H1 (cell line): ENCODE results near the gene AGER. TPM values are rescaled to one million over a fixed set of nuclear protein-coding genes. Genes with fewer than 3 reads are reported as not detected.

ENCODE experiments used
- CTCF ChIA-PET: fragments of 300-600 bp; sonication (Branson Sonifier 250); formaldehyde crosslinking; loops from one replicate; lab custom pipeline; 2021; ENCODE audit not compliant: partially characterized antibody; lab: Charles Lee
- POLR2A ChIA-PET: fragments of 300-600 bp; sonication (Branson Sonifier 250); formaldehyde crosslinking; loops from one replicate; lab custom pipeline; 2021; ENCODE audit warnings: inconsistent platforms; ENCODE audit not compliant: partially characterized antibody; lab: Charles Lee
- DNase-seq, 2 experiments: peaks; one replicate each; pipeline versions ENCODE4 v3.0.0 to v3.0.0-alpha.2; 2010 to 2022; ENCODE audit warnings: low spot score in 2 of 2, low read depth in 1 of 2, mixed read lengths in 1 of 2
- FAIRE-seq: peaks from 2 replicates; lab custom pipeline; 2011; peaks lifted over from hg19 to GRCh38; lab: Jason Lieb, UNC
- H2AFZ ChIP-seq: 2 replicates; pipeline ENCODE4 v1.8.1; 2012; ENCODE audit warnings: low read length, inconsistent platforms
- H2AK5ac ChIP-seq: 2 replicates; pipeline ENCODE4 v1.6.1; 2013; ENCODE audit warnings: low read depth, low read length
- H2BK120ac ChIP-seq: replicated peaks from 2 replicates; pipeline ENCODE3; 2013; ENCODE audit warnings: low read depth, low read length, inconsistent platforms
- H2BK12ac ChIP-seq: 2 replicates; pipeline ENCODE4 v1.6.1; 2013; ENCODE audit warnings: low read depth, low read length
- H2BK15ac ChIP-seq: 2 replicates; pipeline ENCODE4 v1.6.1; 2013; ENCODE audit warnings: low read length
- H2BK20ac ChIP-seq: 2 replicates; pipeline ENCODE4 v1.6.1; 2013; ENCODE audit warnings: low read length
- H2BK5ac ChIP-seq: 2 replicates; pipeline ENCODE4 v1.6.1; 2013; ENCODE audit warnings: low read depth, low read length
- H3K14ac ChIP-seq: 2 replicates; pipeline ENCODE4 v1.6.1; 2013; ENCODE audit warnings: inconsistent platforms; ENCODE audit not compliant: insufficient read length
- H3K18ac ChIP-seq: 2 replicates; pipeline ENCODE4 v1.6.1; 2013; ENCODE audit warnings: low read length; ENCODE audit errors: extremely low read depth
- H3K23ac ChIP-seq: 2 replicates; pipeline ENCODE4 v1.6.1; 2013; ENCODE audit warnings: inconsistent platforms; ENCODE audit not compliant: insufficient read length
- H3K23me2 ChIP-seq: 2 replicates; pipeline ENCODE4 v1.6.1; 2013; ENCODE audit warnings: low read depth, low read length
- H3K27ac ChIP-seq: 2 replicates; pipeline ENCODE4 v1.6.1; 2011; ENCODE audit warnings: low read depth, low read length, inconsistent platforms
- H3K27me3 ChIP-seq, 4 experiments: replicated peaks in 1 of 4; 1 replicate in 1 of 4; 2 replicates in 3 of 4; pipeline versions ENCODE4 v1.6.1 to v1.8.1; 2011 to 2013; ENCODE audit warnings: low read length in 3 of 4, mild to moderate bottlenecking in 3 of 4, inconsistent platforms in 2 of 4, mixed read lengths in 2 of 4, moderate library complexity in 1 of 4; ENCODE audit not compliant: control insufficient read depth in 3 of 4, insufficient read depth in 3 of 4; ENCODE audit errors: extremely low read depth in 1 of 4
- H3K36me3 ChIP-seq, 4 experiments: 2 replicates each; pipeline versions ENCODE4 v1.6.1 to v1.8.1; 2011 to 2013; ENCODE audit warnings: mild to moderate bottlenecking in 4 of 4, low read length in 3 of 4, moderate library complexity in 2 of 4, control low read depth in 1 of 4, inconsistent platforms in 1 of 4; ENCODE audit not compliant: insufficient read depth in 4 of 4, control insufficient read depth in 2 of 4
- H3K4ac ChIP-seq: replicated peaks from 2 replicates; pipeline ENCODE3; 2013; ENCODE audit warnings: low read length, low read depth, mixed read lengths, inconsistent platforms; ENCODE audit not compliant: insufficient read length
- H3K4me1 ChIP-seq, 4 experiments: replicated peaks in 1 of 4; 1 replicate in 1 of 4; 2 replicates in 3 of 4; pipeline versions ENCODE4 v1.6.1 to v1.8.1; 2011 to 2013; ENCODE audit warnings: low read length in 3 of 4, inconsistent platforms in 2 of 4, mixed read lengths in 1 of 4; ENCODE audit not compliant: insufficient read depth in 4 of 4, control insufficient read depth in 3 of 4
- H3K4me2 ChIP-seq, 2 experiments: 2 replicates each; pipeline versions ENCODE4 v1.6.1 to v1.8.1; 2011 to 2013; ENCODE audit warnings: low read depth in 2 of 2, low read length in 2 of 2, control low read depth in 1 of 2, inconsistent platforms in 1 of 2, mild to moderate bottlenecking in 1 of 2; ENCODE audit not compliant: insufficient read depth in 1 of 2
- H3K4me3 ChIP-seq, 4 experiments: fragments of 200-600, 300-600 bp in 1 of 4; sonication (generic), shearing (Covaris generic), sonication (Bioruptor Twin) in 1 of 4; 2 replicates each; pipeline versions ENCODE4 v1.5.1 to v1.8.1; 2011 to 2016; ENCODE audit warnings: low read length in 4 of 4, low read depth in 3 of 4, control low read depth in 2 of 4, inconsistent platforms in 2 of 4, mild to moderate bottlenecking in 2 of 4, mixed read lengths in 1 of 4, moderate library complexity in 1 of 4; ENCODE audit not compliant: insufficient read depth in 2 of 4; ENCODE audit errors: extremely low read depth in 1 of 4
- H3K56ac ChIP-seq: replicated peaks from 2 replicates; pipeline ENCODE3; 2013; ENCODE audit warnings: low read depth, mild to moderate bottlenecking, mixed read lengths, low read length, inconsistent platforms; ENCODE audit not compliant: insufficient read length
- H3K79me1 ChIP-seq: 2 replicates; pipeline ENCODE4 v1.6.1; 2013; ENCODE audit warnings: low read depth, low read length, control low read depth
- H3K79me2 ChIP-seq, 2 experiments: 2 replicates each; pipeline versions ENCODE4 v1.6.1 to v1.8.1; 2012 to 2013; ENCODE audit warnings: low read length in 2 of 2, mild to moderate bottlenecking in 2 of 2, inconsistent platforms in 1 of 2; ENCODE audit not compliant: insufficient read depth in 2 of 2, control insufficient read depth in 1 of 2
- H3K9ac ChIP-seq, 4 experiments: replicated peaks in 1 of 4; 1 replicate in 1 of 4; 2 replicates in 3 of 4; pipeline versions ENCODE4 v1.6.1 to v1.8.1; 2011 to 2013; ENCODE audit warnings: low read depth in 3 of 4, low read length in 3 of 4, control low read depth in 2 of 4, mild to moderate bottlenecking in 2 of 4, moderate library complexity in 2 of 4, inconsistent platforms in 1 of 4; ENCODE audit errors: extremely low read depth in 1 of 4
- H3K9me3 ChIP-seq, 2 experiments: 2 replicates each; pipeline versions ENCODE4 v1.6.1 to v1.8.1; 2012 to 2013; ENCODE audit warnings: mild to moderate bottlenecking in 2 of 2, moderate library complexity in 2 of 2, control low read depth in 1 of 2, inconsistent platforms in 1 of 2, low read depth in 1 of 2, low read length in 1 of 2, mixed read lengths in 1 of 2; ENCODE audit not compliant: insufficient read depth in 2 of 2
- H4K20me1 ChIP-seq, 2 experiments: replicated peaks in 1 of 2; 2 replicates each; pipeline versions ENCODE3 to v1.8.1; 2011 to 2013; ENCODE audit warnings: inconsistent platforms in 2 of 2, low read length in 2 of 2, mild to moderate bottlenecking in 1 of 2; ENCODE audit not compliant: insufficient read depth in 2 of 2, control insufficient read depth in 1 of 2
- H4K5ac ChIP-seq: 2 replicates; pipeline ENCODE4 v1.6.1; 2013; ENCODE audit warnings: low read length, low read depth, mixed read lengths, inconsistent platforms; ENCODE audit not compliant: insufficient read length
- H4K8ac ChIP-seq: 2 replicates; pipeline ENCODE4 v1.8.0; 2013; ENCODE audit warnings: mild to moderate bottlenecking, moderate library complexity, low read length, inconsistent platforms; ENCODE audit not compliant: insufficient read depth; ENCODE audit errors: extremely low read depth
- H4K91ac ChIP-seq: replicated peaks from 2 replicates; pipeline ENCODE3; 2013; ENCODE audit warnings: low read length, mixed read lengths, inconsistent platforms; ENCODE audit not compliant: insufficient read length
- POLR2A ChIP-seq, 2 experiments: IDR thresholded peaks; 1 replicate in 1 of 2; 2 replicates in 1 of 2; pipeline ENCODE4 v1.6.1; 2011; ENCODE audit warnings: low read depth in 2 of 2, low read length in 2 of 2, mild to moderate bottlenecking in 2 of 2; ENCODE audit errors: control extremely low read depth in 1 of 2
- SAP30 ChIP-seq: fragments of 300-600 bp; sonication (generic); IDR thresholded peaks from 2 replicates; pipeline ENCODE4 v1.7.1; 2012; ENCODE audit warnings: low read length, moderate library complexity, mild to moderate bottlenecking, inconsistent platforms; ENCODE audit not compliant: insufficient read depth, insufficient replicate concordance
- ZNF274 ChIP-seq: IDR thresholded peaks from 2 replicates; pipeline ENCODE4 v1.7.0; 2012; ENCODE audit warnings: low read length, borderline replicate concordance; ENCODE audit errors: extremely low read depth
- WGBS, 2 experiments: shearing (Covaris generic) in 1 of 2; methylation state at CpG; one replicate each; pipeline versions ENCODE4 v1.1.6 to v1.1.7; 2013 to 2015; ENCODE audit warnings: low lambda C conversion rate in 2 of 2, mixed read lengths in 2 of 2, inconsistent platforms in 1 of 2, low coverage in 1 of 2, missing lambda C conversion rate in 1 of 2; ENCODE audit not compliant: insufficient replicate concordance in 2 of 2, insufficient coverage in 1 of 2, insufficient read length in 1 of 2; ENCODE audit errors: extremely low coverage in 1 of 2, missing lambda C conversion rate in 1 of 2; 5-methylcytosine and 5-hydroxymethylcytosine counted together
- polyA plus RNA-seq, 7 experiments: library from polyadenylated mRNA; depleted of rRNA in 3 of 7; stranded (reverse) in 5 of 7; unstranded in 2 of 7; fragments of >200 nt in 5 of 7; fragments of 200-250 nt in 2 of 7; gene quantifications; 1 replicate in 5 of 7; 2 replicates in 1 of 7; 4 replicates in 1 of 7; pipeline versions ENCODE4 v1.2.1 to v1.2.3, GENCODE V29; 2011 to 2013; ENCODE audit warnings: missing spikeins in 2 of 7, mixed read lengths in 2 of 7
- total RNA-seq: library from RNA; stranded (reverse); fragmentation: NEBNext Ultra II Directional; extraction: Animal tissue kit (Norgen Biotek cat#: 25700); gene quantifications from 2 replicates; pipeline ENCODE4 v1.2.1, GENCODE V29; 2021

The AGER gene
- total and polyA plus RNA-seq, 2 of the 8 experiments (the other 6 are each of a cell fraction or from before 2014, with no cell fraction given) = 3.8 to 10.9 TPM

- Histone ChIP-seq H3K4ac (no peak overlapping the region), H3K27me3 (no peaks in the 10 kb centered on the region; a peak in 1 of 7 replicates), H3K23me2 (peaks cover 10% of the 10 kb centered on the region), H2BK120ac (no peak overlapping the region), H2AFZ (no peak overlapping the region), H4K91ac (no peak overlapping the region), H2BK12ac (0 out of 2 replicates have a peak overlapping the region, but pooled peaks have one; percentile 17), H3K9ac (no peak overlapping the region), H3K23ac (no peak overlapping the region), H3K27ac (no peak overlapping the region; the same call in 1 of the 2 replicates), H4K20me1 (peaks cover 0 to 3% of the 10 kb centered on the region in 2 experiments), H3K4me2 (no peak overlapping the region), H2BK15ac (no peak overlapping the region), H3K36me3 (peaks cover 6 to 38% (median 30%) of the 10 kb centered on the region in 4 experiments), H3K4me3 (no peak overlapping the region), H3K14ac (no peak overlapping the region), H3K79me1 (peaks cover 7% of the 10 kb centered on the region), H2AK5ac (no peak overlapping the region), H3K9me3 (no peaks in the 10 kb centered on the region), H3K18ac (no peak overlapping the region), H4K5ac (no peak overlapping the region), H3K79me2 (peaks cover 0 to 12% of the 10 kb centered on the region in 2 experiments; a peak in 2 of 4 replicates), H3K56ac (no peak overlapping the region), H2BK5ac (peak overlapping the region; percentile 4; the same call in 1 of the 2 replicates), H4K8ac (no peak overlapping the region), H3K4me1 (peaks cover 0 to 8% (median under 1%) of the 10 kb centered on the region in 4 experiments; a peak in 4 of 7 replicates), H2BK20ac (no peak overlapping the region)
- DNase-seq (no peak), FAIRE-seq (no peak)
- WGBS, 2 experiments = 94% methylated on average over 10 of the region's 10 CpGs; no CpG with 5 or more reads in 1 of the 2 experiments
- ChIA-PET CTCF (interaction anchor here (1.1 to 2.0 kb wide), 7 partner anchors 10 to 66 kb away, joined by 3 to 8 read pairs (median 3); partner anchors contain the start of gene EGFL8), POLR2A (interaction anchor here (1.0 to 7.9 kb wide), 6 partner anchors 10 to 788 kb away, joined by 3 to 194 read pairs (median 4); partner anchors contain the start of genes GPSM3, PBX2 and PRRT1)
- TF ChIP-seq SAP30 (no peak), ZNF274 (no peak), POLR2A (IDR thresholded peaks at IDR 0.05; ENCODE audit: control extremely low read depth in 1 of 2, low read depth in 2 of 2, low read length in 2 of 2) (peak in 1 of 2 experiments; percentile 48; a peak in 1 of 3 replicates)
Observed at GRCh38 chr6:32182555-32182981, 1.5 kb downstream of the AGER start.
